ENCODE results near the gene TTLL5.

The TTLL5 gene

GRCh38 chr14:75959031-75959430 is 298.0 kb downstream of the TTLL5 start:
- no peak for DNase-seq (ENCODE audit: low read depth in 4 of 4, low spot score in 1 of 4)

GRCh38 chr14:75960231-75960630 is 299.2 kb downstream of the TTLL5 start:
- no peak for DNase-seq (ENCODE audit: low read depth in 4 of 4, low spot score in 1 of 4)

DNA sequence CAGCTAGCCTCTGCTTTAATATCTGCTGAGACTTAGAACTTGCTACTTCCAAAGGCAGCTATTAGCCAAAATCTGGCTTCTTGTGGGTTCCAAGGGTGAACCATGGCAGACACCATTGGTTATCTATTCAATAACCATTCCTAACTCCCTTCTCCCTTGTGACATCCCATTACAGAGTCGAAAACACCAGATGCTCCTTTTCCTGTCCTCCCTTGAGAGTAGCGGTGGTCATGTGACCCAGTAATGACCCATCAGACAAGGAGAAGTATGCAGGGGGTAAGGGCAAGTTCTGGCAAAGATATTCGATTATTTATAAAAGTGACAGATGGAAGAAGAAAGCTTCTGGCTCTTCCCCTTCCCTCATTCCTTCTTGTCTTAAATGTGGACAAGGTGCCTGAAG is 300.6 kb downstream of the TTLL5 start:
- no peak for DNase-seq (ENCODE audit: low read depth in 4 of 4, low spot score in 1 of 4)

- no peak for DNase-seq (ENCODE audit: low read depth in 4 of 4, low spot score in 1 of 4)
Observed at GRCh38 chr14:75967866-75968265, 306.8 kb downstream of the TTLL5 start.

GRCh38 chr14:75968456-75968855 is 307.4 kb downstream of the TTLL5 start:
- no peak for DNase-seq (ENCODE audit: low read depth in 4 of 4, low spot score in 1 of 4)

DNA sequence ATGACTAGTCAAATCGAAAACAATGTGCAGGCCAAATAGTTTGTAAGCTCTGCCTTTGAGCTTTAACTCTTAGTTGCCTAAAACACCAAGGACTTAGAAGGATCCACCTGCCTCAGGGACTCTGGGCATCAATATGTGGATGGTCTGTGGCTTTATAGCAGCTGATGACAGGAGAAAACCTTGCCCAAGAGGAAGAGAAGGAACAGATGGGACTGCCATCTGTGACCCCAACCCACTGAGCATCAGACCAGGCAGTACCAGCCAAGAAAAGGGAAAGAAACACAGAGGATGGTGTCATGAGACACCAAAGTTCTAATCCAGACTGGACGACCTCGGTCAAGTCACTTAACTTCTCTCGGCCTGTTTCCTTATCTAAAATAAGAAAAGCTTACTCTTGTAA is 308.1 kb downstream of the TTLL5 start:
- DNase-seq (ENCODE audit: low read depth in 4 of 4, low spot score in 1 of 4) = no peak

- DNase-seq (ENCODE audit: low read depth in 4 of 4, low spot score in 1 of 4) = no peak
Observed at GRCh38 chr14:75969891-75970290, 308.8 kb downstream of the TTLL5 start.

DNA sequence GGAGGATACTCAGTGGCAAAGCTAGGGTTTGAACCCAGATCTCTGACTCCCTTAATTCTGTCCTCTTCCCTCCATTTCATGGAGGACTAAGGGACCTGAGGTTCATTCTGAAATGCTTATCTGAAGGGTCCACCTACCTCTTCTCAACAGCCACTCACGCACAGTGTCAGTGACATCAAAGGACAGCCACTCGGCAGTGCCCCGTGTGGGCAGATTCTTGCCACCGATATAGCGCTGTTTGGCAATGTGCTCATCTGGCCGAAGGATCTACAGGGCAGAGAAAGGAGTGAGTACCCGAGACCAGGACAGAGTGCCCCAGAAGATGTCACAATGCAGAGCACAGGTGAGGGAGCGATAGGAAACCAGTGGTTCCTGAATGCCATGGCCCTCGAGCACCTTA is 309.9 kb downstream of the TTLL5 start:
- no peak for DNase-seq (ENCODE audit: low read depth in 4 of 4, low spot score in 1 of 4)

GRCh38 chr14:75971509-75971908 is 310.5 kb downstream of the TTLL5 start:
- no peak for DNase-seq (ENCODE audit: low read depth in 4 of 4, low spot score in 1 of 4)

DNA sequence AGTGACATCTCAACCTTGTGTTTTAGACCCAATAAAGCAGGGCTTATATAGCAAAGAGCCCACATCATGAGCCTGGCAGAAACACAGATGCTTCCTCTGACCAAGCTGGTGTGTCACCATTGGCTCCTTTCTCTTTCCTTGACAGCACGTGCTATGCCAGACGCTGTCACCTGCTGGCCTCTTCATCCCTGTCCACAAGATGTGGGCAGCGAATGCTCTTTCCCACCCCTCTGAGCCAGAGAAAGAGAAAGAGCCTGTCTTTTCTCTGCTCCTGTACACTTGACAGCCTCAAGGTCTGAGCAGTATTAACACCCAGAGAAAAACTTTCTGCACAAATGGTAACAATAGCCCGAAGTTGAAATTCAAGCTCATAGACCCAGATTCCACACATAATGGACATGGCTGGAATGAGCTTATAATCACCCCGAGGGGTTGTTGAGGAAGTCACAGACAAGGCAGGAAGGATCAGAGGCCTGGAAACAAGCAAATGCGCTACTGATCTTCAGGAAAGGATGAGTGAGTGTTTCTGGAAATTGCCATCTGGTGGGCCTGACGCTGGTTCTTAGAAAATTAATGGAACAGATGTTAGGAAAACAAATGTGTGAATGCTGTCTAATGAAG is 311.9 kb downstream of the TTLL5 start:
- DNase-seq (ENCODE audit: low read depth in 4 of 4, low spot score in 1 of 4) = no peak

GRCh38 chr14:75976826-75977581 is 316.0 kb downstream of the TTLL5 start:
- DNase-seq (ENCODE audit: low read depth in 4 of 4, low spot score in 1 of 4) = no peak

- DNase-seq (ENCODE audit: low read depth in 4 of 4, low spot score in 1 of 4) = no peak
Observed at GRCh38 chr14:75977582-75977943, 316.5 kb downstream of the TTLL5 start.

DNA sequence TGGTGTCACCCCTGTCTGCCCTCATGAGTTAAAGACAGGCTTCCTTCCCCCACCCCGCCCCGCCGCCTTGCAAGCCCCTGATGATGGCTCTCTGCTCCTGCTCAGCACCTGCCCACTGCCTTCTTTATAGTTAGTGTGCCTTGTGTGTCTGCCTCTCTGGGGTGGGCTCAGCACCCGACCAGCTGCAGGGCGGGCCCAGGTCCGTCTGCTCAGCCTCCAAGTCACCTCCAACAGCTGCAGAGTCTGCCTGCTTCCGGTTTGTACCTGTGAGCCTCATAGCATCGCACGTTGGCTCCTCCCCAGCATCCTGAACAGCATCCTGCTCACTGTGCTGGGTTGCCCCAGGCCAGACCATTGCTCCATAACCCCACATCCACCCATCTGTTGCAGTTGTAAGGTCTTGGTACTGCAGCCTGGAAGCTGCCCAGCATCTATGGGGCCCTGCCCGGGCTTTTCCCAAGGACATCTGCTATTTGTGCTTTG is 317.2 kb downstream of the TTLL5 start:
- no peak for DNase-seq (ENCODE audit: low read depth in 4 of 4, low spot score in 1 of 4)

- no peak for DNase-seq (ENCODE audit: low read depth in 4 of 4, low spot score in 1 of 4)
Observed at GRCh38 chr14:75979071-75979571, 318.1 kb downstream of the TTLL5 start.

DNA sequence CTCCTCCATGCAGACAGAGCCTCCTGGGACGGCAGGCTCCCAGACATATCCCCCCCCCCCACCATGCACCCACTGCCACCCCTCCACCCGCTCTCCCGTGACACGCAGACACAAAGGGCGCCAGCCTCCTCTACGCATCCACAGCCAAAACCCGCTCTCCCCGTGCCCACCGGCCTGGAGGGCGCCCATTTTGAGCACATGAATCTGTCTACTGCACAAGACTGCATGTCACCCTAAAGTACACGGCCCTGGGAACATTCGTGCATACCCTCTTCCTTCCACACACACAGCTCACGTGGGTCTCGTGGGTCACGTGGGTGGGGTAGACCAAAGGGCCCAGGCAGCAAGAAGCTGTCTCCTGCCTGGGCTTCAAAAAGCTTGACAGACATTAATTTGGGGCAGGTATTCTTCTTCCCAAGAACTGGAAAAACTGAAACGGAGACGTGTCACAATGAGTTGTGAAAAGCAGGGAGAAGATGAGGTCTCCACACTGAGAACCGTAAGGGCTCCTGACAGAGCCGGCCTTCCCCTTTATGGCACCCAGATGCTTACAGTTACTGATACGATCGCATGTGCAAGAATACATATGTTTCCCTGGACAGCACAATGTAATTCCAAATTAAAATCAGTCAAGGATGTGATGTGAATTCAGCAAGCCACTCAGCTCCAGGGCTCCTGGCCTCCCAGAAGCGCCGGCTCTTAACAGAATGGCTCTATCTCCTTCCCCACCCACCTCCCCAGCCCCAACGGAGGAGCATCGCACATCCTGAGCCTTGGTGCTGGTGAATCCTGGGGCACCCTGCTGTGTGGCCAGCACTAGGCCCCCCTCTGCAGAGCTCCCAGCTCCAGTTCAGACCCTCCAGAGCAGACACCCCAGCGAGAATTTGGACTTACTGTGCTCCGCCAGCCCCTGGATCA is 318.9 kb downstream of the TTLL5 start:
- no peak for DNase-seq (ENCODE audit: low read depth in 4 of 4, low spot score in 1 of 4)

- no peak for DNase-seq (ENCODE audit: low read depth in 4 of 4, low spot score in 1 of 4)
Observed at GRCh38 chr14:75980856-75981255, 319.8 kb downstream of the TTLL5 start.

DNA sequence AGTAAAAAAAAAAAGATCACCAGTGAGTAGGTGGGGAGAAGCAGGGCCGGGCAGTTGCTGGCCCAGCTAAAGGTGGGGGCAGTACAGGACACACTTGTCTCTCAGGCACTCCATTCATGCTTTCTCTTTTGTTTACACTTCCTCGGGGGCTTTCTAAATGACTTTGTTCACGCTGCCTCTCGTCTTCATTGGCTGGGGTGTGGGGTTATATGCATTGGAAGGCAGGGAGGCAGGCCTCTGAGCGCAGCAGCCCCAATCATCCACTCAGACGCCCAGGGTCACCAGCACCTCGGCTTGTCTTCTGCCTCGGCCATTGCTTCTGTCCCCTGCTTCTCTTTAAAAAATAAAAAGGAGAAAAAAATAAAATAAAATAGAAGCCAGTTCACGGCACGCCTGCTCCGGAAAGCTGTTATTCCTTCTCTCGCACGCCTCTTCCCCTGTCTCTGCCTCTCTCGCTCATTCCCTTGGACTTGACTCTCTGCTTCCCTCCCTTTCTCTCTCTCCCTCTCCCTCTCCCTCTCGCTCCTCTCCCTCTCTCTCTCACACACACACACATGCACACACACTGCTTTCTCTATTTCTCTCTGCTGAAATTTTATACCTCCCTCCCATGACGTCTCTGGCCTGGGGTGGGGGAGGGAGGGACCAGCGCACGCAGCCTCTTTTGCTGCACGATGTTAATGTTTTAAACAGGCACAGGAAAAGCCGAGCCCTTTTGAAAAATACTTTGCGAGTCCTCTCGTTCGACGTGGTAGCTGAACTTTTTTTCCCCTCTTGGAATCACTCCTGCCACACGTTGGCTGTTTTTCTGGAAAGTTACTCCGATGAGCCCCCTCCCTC is 320.6 kb downstream of the TTLL5 start, which contains the start of gene TGFB3:
Gene TGFB3 (minus strand): TSS at position 570 of the 840 bp plus-strand sequence. CDS start 1,102 bp downstream, outside the sequence.
- peak in 3 of 4 experiments; percentile 7 to 28 (median 25) for DNase-seq (ENCODE audit: low read depth in 4 of 4, low spot score in 1 of 4)

DNA sequence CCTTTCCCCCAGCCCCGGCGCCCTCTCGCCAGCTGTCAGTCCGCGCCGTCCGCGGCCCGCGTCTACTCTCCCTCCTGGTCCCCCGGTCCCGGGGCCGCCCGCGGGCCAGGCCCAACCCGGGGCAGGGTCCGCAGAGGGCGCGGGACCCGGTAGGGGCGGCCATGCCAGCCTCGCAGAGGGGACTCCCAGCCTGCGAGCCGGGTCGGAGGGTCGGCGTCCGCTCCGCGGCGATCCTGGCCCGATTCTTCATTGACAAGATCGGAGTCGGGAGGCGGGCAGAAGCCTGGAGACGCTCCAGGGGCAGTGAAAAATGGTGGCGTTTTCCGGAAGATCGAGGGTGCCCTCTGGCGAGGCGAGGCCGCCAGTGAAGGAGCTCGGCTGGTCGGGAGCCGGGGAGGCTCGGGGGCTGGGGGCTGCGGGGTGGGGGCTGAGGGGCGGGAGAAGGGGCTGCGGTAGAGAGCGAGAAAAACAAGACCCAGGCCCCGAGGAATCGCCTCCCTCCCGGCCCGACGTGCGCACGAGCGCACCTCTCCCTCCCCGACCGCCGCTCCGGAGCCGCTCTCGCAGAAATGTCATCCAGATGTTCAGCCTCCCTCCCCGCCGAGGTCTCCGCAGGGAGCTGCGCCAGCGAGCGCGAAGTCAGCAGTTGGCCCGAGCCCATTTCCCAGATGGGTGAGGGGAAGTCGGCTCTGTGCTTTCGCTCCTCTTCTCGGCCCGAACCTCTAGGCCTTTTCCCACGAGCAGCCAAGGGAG is 321.4 kb downstream of the TTLL5 start:
- DNase-seq (ENCODE audit: low read depth in 4 of 4, low spot score in 1 of 4) = peak; percentile 40 to 65 (median 60)

GRCh38 chr14:75983019-75983358 is 321.9 kb downstream of the TTLL5 start:
- DNase-seq (ENCODE audit: low read depth in 4 of 4, low spot score in 1 of 4) = no peak

- DNase-seq (ENCODE audit: low read depth in 4 of 4, low spot score in 1 of 4) = no peak
Observed at GRCh38 chr14:75984674-75985073, 323.6 kb downstream of the TTLL5 start.
